ENCODE results near the gene FAF2.

The FAF2 gene

GRCh38 chr5:176446884-176447590 lies 1.1 kb upstream of the FAF2 start:
- no peak for TF ChIP-seq CTCF (IDR thresholded peaks at IDR 0.05; ENCODE audit: low read depth, low read length)
- H3K4me3 ChIP-seq (ENCODE audit: low read depth, low read length), result peak overlapping the region; percentile 99

GRCh38 chr5:176447591-176447977 lies 601 bp upstream of the FAF2 start:
- TF ChIP-seq CTCF (IDR thresholded peaks at IDR 0.05; ENCODE audit: low read depth, low read length), result no peak
- H3K4me3 ChIP-seq (ENCODE audit: low read depth, low read length), result peak overlapping the region; percentile 99

- no peak overlapping the region for H3K4me3 ChIP-seq (ENCODE audit: low read depth, low read length)
- TF ChIP-seq CTCF (IDR thresholded peaks at IDR 0.05; ENCODE audit: low read depth, low read length), result no peak
Observed at GRCh38 chr5:176450077-176450476, 1.9 kb downstream of the FAF2 start.

- TF ChIP-seq CTCF (IDR thresholded peaks at IDR 0.05; ENCODE audit: low read depth, low read length), result no peak
Observed at GRCh38 chr5:176454724-176455394, 6.7 kb downstream of the FAF2 start.

GRCh38 chr5:176458904-176459561 lies 10.8 kb downstream of the FAF2 start:
- TF ChIP-seq CTCF (IDR thresholded peaks at IDR 0.05; ENCODE audit: low read depth, low read length), result no peak

More at GRCh38 chr5:176454724-176455394, 6.7 kb downstream of the FAF2 start:
- H3K4me3 ChIP-seq (ENCODE audit: low read depth, low read length), result no peak overlapping the region

GRCh38 chr5:176461349-176461748 lies 13.2 kb downstream of the FAF2 start:
- no peak overlapping the region for H3K4me3 ChIP-seq (ENCODE audit: low read depth, low read length)
- no peak for TF ChIP-seq CTCF (IDR thresholded peaks at IDR 0.05; ENCODE audit: low read depth, low read length)

More at GRCh38 chr5:176458904-176459561, 10.8 kb downstream of the FAF2 start:
- H3K4me3 ChIP-seq (ENCODE audit: low read depth, low read length), result no peak overlapping the region
